Fibroblast of upper back skin (primary cell): ENCODE results near the gene LRFN5.
"Not testable (repeated sequence)": the region's sequence is repeated elsewhere in the genome, so short reads cannot be mapped to it uniquely, and the experiment has no call there.

Experiments
- DNase-seq: peaks from one replicate; pipeline ENCODE4 v3.0.0-alpha.2; 2013

Gene LRFN5

DNA sequence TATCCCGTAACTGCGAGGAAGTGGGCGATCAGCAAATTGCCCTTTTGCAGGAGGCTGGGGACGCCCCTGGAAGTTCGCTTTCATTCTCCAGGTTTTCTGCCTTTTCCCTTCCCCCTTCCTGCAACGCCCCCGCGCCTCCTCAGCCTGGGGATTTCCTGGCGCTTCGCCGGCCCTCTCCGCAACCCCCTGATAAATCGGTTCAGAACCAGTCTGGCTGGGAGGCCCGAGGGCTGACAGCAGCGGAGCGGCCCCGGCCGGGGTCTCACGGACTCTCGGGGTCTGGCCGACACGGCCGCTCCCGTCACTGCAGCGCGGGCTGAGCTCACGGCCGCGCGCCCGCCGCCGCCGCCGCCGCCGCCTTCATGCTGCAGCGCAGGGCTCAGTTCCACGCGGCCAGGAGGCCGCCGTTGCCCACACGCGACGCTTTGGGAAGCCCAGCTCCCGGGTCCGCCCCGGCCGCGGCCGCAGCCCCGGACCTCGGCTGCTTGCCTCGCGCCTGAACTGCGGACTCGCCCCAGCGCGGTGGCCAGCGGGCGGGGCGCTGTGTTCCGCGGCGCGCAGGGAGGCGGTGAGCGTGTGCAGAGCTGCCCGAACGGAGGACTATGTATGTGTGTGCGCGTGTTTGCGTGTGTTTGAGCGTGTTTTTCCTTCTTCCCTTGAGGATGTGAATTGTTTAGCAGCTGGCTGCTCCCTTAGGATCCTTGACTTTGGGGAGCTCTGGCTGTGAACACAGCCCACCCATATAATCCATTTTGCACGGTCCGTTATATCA lies at the start of gene LRFN5:
Gene LRFN5 (plus strand): TSS at position 345 of the 772 bp plus-strand sequence.
- peak; percentile 49 for DNase-seq

DNA sequence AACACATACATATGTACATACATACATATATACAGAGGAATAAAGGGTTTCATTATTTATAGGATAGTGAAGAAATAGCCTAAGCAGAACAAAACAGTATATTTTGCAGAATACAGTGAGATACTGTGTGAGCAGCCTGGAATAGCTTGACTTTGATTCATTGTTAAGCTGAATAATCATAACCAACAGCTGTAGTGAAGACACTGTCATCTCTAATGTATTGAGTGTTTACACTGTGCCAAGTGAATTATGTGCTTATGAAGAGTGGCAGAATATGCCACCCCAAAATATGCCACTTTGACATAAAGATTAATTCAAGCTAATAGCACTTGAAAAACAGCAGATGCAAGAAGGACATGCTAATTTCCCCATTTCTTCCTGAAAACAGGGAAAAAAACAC lies 48.2 kb upstream of the LRFN5 start:
- no peak for DNase-seq

DNA sequence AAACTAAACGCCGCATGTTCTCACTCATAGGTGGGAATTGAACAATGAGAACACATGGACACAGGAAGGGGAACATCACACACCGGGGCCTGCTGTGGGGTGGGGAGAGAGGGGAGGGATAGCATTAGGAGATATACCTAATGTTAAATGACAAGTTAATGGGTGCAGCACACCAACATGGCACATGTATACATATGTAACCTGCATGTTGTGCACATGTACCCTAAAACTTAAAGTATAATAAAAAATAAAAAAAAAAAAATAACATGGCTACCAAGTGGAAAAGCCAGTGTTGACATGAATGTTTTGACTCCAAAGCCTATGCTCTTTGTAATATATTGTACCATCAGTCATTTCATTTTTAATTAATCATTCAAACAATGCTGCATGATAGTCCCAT lies 39.8 kb upstream of the LRFN5 start:
- DNase-seq = not testable (repeated sequence)

DNA sequence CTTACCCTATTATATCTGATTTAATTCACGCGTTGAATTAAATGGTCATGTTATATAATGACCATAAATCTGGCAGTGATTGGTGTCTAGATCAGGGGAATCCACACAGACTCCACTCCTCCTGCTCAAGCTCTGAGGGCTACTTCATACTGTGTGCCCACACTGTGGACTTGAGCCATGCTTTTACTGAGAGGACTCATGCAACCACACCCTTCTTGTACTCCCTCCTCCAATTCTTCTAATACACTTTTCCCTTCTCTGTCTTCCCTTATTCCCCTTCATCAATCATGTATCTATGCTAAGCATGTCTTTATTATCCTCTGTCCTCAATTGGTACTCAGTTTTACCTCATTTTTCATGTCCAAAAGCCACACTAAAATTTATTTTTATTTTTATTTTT lies 37.7 kb upstream of the LRFN5 start:
- no peak for DNase-seq

DNA sequence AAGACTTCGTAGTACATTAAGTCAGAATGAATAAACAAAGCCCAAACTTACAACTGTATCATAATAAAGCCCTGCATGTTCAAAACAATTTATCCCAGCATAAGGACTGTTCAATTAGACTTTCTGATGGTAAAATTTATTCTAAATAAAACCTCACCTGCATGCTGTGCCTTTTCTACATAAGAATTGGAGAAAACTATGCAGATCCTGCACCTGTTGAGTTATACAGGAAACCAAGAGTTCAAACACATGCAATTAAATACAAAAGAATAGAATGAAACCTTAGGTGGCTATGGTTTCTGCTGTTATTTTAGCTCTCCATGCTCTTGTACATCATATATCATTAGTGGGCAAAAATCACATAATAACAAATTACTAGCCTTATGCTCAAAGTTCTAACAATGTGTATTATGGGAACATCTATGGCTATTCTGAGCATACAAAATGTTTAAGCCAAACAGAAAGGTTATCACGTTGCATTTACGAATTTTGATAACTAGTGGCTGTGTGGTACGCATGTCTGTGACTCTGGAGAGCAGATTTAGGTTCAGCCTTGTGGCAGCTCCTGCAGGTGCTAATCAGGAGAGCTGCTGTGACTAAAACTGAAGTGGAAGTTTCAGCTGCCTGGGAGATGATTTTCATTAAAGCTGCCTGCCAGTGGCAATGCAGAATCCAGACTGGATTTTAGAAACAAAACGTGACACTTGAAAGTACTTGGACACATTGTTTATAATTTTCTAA lies 36.1 kb upstream of the LRFN5 start:
- DNase-seq = no peak

DNA sequence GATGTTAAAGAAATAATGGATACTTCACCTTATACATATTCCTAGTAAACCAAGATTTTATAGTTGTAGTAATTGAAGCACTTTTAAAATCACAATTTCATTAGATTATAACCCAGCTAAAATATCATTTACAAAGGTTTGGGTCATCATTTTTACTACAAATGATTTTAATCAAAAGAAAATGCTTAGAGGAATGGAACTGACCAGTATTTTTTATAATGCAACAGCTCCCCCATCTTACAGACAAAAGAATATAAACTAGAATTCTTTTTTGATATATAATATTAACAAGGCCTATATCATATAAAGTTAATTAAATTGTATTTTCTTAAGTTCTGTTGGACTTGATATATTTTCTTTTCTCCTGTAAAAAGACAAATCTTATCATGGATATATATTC lies 20.4 kb upstream of the LRFN5 start:
- DNase-seq = no peak

DNA sequence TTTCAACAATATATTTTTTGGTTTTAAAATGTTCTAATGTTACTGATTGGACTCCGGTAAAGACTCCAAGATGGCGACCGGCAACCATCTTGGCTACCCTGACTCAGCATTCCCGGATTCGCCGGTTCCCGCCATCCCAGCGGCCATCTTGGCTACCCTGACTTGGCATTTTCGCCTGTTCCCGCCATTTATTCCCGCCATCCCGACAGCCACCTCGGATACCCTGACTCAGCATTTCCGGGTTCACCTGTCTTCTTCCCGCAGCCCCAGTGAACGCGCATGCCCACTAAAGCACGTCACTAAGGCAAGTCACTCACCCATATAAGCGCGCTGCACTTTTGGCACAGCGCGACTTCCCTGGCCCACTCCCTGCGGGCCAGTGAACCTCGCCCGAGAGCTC lies 9.0 kb upstream of the LRFN5 start:
- no peak for DNase-seq

- DNase-seq = peak; percentile 43
Measured at GRCh38 chr14:41599805-41600385, 6.8 kb upstream of the LRFN5 start.

DNA sequence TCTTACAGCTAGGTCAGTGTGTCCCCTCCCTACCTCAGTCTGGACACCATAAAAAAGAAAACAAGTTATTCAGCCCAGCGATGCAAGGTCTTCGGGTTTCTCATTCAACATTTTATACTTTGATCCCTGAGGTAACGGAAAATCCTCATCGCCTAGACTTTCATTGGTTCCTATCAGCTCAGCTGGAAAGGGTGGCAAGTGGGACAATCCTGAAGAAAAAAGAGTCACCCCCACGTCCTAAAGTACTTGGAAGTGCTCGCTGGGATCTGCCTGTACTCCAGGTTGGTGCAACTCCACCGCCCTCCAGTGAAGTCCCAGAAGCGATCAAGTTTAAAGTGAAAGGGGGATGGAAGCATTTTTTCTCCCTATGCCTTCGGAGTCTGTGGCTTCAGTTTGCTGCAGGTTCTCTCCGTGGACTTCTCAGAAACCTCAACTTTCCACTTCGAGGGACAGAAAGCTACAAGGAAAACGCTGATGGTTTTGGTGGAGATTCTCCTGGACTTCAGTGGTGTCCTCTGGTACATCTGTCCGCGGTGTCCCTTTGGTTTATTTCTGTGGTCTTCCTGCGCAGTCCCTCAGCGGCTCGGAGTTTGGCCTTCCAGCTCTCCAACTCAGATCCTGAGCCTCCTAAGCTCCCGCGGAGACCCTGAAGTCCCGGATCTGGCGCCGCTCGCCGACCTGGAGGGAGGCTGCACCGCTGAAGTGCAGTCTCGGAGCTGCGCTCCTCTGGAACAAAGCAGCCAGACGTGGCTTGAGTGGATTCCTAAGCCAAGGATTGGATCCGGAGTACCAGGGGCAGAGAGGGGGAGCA lies 1.8 kb upstream of the LRFN5 start:
- DNase-seq = peak; percentile 86

- DNase-seq = peak; percentile 52
Measured at GRCh38 chr14:41605550-41606281, 960 bp upstream of the LRFN5 start.

GRCh38 chr14:41606282-41606531 lies 469 bp upstream of the LRFN5 start:
- no peak for DNase-seq

DNA sequence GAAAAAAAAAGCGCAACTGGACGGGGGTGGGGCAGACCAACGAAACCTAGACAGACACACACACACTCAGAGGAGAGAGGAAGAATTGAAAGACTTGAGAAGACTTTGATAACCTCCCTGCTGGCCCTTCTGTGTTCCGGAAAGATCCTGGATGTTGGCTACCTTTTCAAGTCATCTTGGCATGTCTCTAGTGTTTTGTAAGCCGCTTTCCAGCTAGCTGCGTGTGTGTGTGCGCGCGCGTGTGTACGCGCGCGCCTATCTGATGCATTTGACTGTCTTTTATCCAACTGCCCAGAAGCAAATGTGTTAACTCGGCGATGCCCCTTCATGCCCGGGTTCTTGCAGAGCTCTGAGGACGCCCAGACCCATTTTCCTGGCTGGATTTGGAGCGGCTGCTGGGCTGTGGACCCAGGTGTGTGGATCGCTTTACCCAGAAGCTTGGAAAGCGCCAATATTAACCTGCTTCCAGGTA lies 664 bp downstream of the LRFN5 start:
- no peak for DNase-seq

DNA sequence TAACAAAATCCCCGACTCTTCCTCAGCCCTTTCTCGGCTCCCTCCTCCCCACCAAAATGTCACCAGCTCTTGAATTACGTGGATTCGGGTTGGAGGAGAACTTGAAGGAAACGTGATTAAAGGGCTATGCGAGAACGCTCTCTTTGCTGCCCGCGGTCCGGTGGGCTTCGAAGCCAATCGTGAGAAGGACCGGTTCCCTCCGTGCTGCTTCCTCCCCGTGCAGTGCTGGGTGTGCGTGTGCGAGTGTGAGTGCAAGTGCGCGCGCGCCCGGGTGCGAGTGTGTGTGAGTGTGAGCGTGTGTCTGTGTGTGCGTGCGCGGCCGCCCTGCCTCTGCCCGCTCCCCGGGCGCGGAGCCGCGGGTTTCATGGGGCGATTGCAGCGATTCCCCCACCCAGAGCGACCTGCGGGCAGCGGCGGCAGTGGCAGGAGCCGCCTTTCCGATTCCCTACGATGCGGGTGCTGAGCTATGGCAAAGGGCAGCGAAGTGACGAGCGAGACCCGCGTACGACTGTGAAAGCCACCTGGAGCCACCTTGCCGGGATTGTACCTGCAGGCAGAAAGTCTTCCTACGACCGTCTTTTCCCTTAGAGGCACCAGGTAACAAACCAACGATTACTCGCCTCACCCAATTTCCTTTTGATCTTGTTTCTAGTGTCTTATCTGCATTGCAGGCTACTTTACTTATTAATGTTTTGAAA lies 1.4 kb downstream of the LRFN5 start:
- no peak for DNase-seq

GRCh38 chr14:41608681-41609390 lies 2.2 kb downstream of the LRFN5 start:
- DNase-seq = no peak

GRCh38 chr14:41609704-41610183 lies 3.1 kb downstream of the LRFN5 start:
- DNase-seq = peak; percentile 78

GRCh38 chr14:41615011-41615595 lies 8.4 kb downstream of the LRFN5 start:
- peak; percentile 71 for DNase-seq

DNA sequence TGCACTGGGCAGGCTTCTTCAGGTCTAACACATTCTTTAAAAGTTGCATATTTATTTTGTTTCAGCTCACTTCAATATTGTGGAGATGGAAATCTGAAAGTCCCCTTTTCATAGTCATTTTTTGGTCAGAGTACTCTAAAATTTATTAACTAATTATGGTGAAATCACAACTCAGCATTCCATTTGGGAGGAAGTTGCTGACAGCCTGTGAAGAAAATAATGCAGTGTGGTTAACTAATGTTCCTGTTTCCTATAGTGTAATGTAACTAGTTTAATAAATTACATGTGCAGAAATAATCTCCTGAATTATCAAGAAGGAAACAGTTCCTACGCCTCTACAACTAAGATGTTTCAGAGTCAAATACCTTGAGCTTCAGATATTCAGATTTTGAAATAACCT lies 17.1 kb downstream of the LRFN5 start:
- DNase-seq = peak; percentile 43

DNA sequence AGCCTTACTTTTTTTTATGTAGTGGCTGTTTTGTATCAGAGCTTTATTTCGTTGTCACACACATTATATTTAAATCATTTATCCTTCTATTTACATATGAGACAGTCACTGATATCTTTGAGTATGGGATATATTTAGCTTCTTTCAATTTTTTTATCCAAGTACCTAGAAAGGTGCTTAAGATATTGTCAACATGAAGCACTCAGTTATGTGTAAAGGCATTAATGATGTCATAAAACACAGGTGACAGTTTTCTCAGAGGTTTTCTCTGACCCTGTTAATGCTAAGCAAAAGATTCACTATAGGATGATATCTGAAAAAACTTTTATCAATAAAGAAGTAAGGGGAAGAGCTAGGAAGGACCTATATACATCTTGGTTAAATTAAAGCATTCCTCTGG lies 23.2 kb downstream of the LRFN5 start:
- no peak for DNase-seq

DNA sequence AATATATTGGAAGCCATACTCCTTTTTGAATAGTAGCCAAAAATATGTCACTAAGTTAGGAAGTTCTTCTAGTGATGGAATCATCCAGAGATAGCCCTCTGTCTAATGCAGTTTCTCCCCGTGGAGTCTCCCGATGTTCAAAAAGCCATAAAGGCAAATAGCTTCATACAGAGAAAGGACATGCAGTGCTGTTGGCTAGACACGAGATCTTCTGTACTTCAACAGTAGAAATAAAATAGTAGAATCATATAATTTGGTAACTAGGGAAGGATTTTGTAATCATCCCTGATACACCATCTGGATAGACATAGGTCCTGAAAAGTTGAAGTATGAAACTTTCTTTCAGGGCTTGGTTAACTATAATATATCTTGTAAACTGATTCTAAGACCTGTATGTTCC lies 27.6 kb downstream of the LRFN5 start:
- no peak for DNase-seq

GRCh38 chr14:41636492-41637392 lies 30.1 kb downstream of the LRFN5 start:
- peak; percentile 58 for DNase-seq
